Upper lobe of left lung (tissue), 4 donors: ENCODE data around the gene CTNNBL1.

Experiments used
- CTCF ChIP-seq, 6 experiments: fragments of 450-650 bp in 4 of 6; fragments of 200-600 bp in 2 of 6; sonication (generic) in 2 of 6; IDR thresholded peaks; one replicate each; pipeline ENCODE4 v1.5.1; 2016 to 2019; ENCODE audit warnings: antibody characterized with exemption in 6 of 6
- EP300 ChIP-seq, 4 donors: sonication (generic); formaldehyde crosslinking; IDR thresholded peaks; one replicate each; pipeline ENCODE4 v1.5.1; 2017; ENCODE audit warnings: antibody characterized with exemption in 4 of 4, control low read depth in 2 of 4
- POLR2AphosphoS5 ChIP-seq, 2 donors: sonication (generic); formaldehyde crosslinking; IDR thresholded peaks; one replicate each; pipeline ENCODE4 v1.5.1; 2017; ENCODE audit warnings: antibody characterized with exemption in 2 of 2

DNA sequence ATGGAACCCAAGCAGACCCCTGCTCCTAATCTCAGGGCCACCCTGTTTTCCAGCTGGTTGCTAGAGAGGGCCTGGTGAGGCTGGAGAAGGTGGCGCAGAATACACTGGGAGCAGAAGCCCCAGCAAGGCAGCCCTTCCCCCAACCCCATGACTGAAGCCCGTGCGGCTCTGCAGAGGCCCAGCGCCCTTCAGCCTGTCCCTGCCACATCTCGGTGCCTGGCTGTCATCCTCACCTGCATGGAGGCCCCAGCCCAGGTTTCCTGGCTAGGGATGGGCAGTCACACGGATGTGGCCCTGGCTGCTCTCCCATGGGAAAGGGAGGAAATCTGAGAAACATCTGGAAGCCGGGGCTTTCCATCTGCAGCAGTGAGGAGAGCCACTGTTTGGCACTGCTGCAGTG, 183.0 kb downstream of the CTNNBL1 start:
- TF ChIP-seq POLR2AphosphoS5 (IDR thresholded peaks at IDR 0.05) (no peak), CTCF (IDR thresholded peaks at IDR 0.05) (no peak), EP300 (IDR thresholded peaks at IDR 0.05) (no peak)
